IMR-90 (cell line): ENCODE measurements around the gene ADAMTS9. TPM values are rescaled to one million over a fixed set of nuclear protein-coding genes. Genes with fewer than 3 reads are reported as not detected.
A peak's percentile ranks its signal among the peaks of the same experiment; 100 is the strongest.

Experiments used
- ATAC-seq: fragments of 200-7000 bp; cut with Tn5 transposase; 2 replicates; pipeline ENCODE4 v1.9.1; 2020; ENCODE audit warnings: low read depth, mild to moderate bottlenecking, moderate library complexity
- BruUV-seq: library from RNA; stranded (reverse); fragments of 400-500 nt; replicated peaks from 2 replicates; lab custom pipeline; 2021; lab: Mats Ljungman, UMichigan
- CTCF ChIA-PET: fragments of 300-600 bp; formaldehyde crosslinking; extraction: SDS; loops from one replicate; lab custom pipeline; 2021; ENCODE audit warnings: antibody characterized with exemption; lab: Yijun Ruan, JAX
- POLR2A ChIA-PET: fragments of 300-600 bp; sonication (Branson Sonifier 250); formaldehyde crosslinking; loops from one replicate; lab custom pipeline; 2022; ENCODE audit warnings: antibody characterized with exemption; ENCODE audit not compliant: unreplicated experiment; lab: Charles Lee
- DNase-seq: peaks from one replicate; pipeline ENCODE4 v3.0.0; 2013
- H2AFZ ChIP-seq: replicated peaks from 2 replicates; pipeline ENCODE3; 2013; ENCODE audit warnings: low read length, mild to moderate bottlenecking; ENCODE audit not compliant: poor library complexity
- H2AK5ac ChIP-seq: 2 replicates; pipeline ENCODE4 v1.6.1; 2013; ENCODE audit warnings: low read depth, low read length, inconsistent platforms
- H2AK9ac ChIP-seq: replicated peaks from 2 replicates; pipeline ENCODE3; 2013; ENCODE audit warnings: mild to moderate bottlenecking, low read depth, low read length, moderate library complexity; ENCODE audit not compliant: poor library complexity
- H2BK120ac ChIP-seq: 2 replicates; pipeline ENCODE4 v1.6.1; 2013; ENCODE audit warnings: low read depth, low read length, inconsistent platforms
- H2BK15ac ChIP-seq: 3 replicates; pipeline ENCODE4 v1.6.1; 2013; ENCODE audit warnings: low read depth, low read length, inconsistent platforms
- H2BK20ac ChIP-seq: 2 replicates; pipeline ENCODE4 v1.6.1; 2013; ENCODE audit warnings: low read depth, mild to moderate bottlenecking, inconsistent platforms, low read length, moderate library complexity
- H2BK5ac ChIP-seq: 2 replicates; pipeline ENCODE4 v1.6.1; 2013; ENCODE audit warnings: mild to moderate bottlenecking, low read depth, low read length, inconsistent platforms; ENCODE audit not compliant: poor library complexity, severe bottlenecking
- H3K14ac ChIP-seq: replicated peaks from 2 replicates; pipeline ENCODE4 v1.6.1; 2013; ENCODE audit warnings: low read depth, low read length, inconsistent platforms
- H3K18ac ChIP-seq: 2 replicates; pipeline ENCODE4 v1.6.1; 2013; ENCODE audit warnings: low read depth, low read length, control low read depth
- H3K23ac ChIP-seq: 2 replicates; pipeline ENCODE4 v1.6.1; 2013; ENCODE audit warnings: low read depth, low read length, inconsistent platforms
- H3K27ac ChIP-seq: 2 replicates; pipeline ENCODE4 v1.5.1; 2013; ENCODE audit warnings: mild to moderate bottlenecking, control low read depth, low read length; ENCODE audit not compliant: insufficient read depth
- H3K27me3 ChIP-seq: 2 replicates; pipeline ENCODE4 v1.6.1; 2013; ENCODE audit warnings: low read length; ENCODE audit not compliant: control insufficient read depth, insufficient read depth
- H3K36me3 ChIP-seq: 2 replicates; pipeline ENCODE4 v1.6.1; 2013; ENCODE audit warnings: low read length, mixed read lengths; ENCODE audit not compliant: control insufficient read depth, insufficient read depth
- H3K4ac ChIP-seq: 2 replicates; pipeline ENCODE4 v1.6.1; 2013; ENCODE audit warnings: low read depth, low read length, inconsistent platforms
- H3K4me1 ChIP-seq: 2 replicates; pipeline ENCODE4 v1.6.1; 2013; ENCODE audit warnings: low read length, mixed read lengths; ENCODE audit not compliant: control insufficient read depth, insufficient read depth
- H3K4me2 ChIP-seq: 2 replicates; pipeline ENCODE4 v1.6.1; 2013; ENCODE audit warnings: low read depth, mild to moderate bottlenecking, control low read depth, low read length, moderate library complexity
- H3K4me3 ChIP-seq: 2 replicates; pipeline ENCODE4 v1.5.1; 2013; ENCODE audit warnings: low read depth, mild to moderate bottlenecking, control low read depth, low read length, moderate library complexity; ENCODE audit not compliant: insufficient read depth
- H3K56ac ChIP-seq: 2 replicates; pipeline ENCODE4 v1.6.1; 2013; ENCODE audit warnings: low read length, inconsistent platforms; ENCODE audit not compliant: insufficient read depth; ENCODE audit errors: extremely low read depth
- H3K79me1 ChIP-seq, 2 experiments: 2 replicates each; pipeline ENCODE4 v1.6.1; 2013; ENCODE audit warnings: low read length in 2 of 2, inconsistent platforms in 1 of 2, low read depth in 1 of 2
- H3K9ac ChIP-seq: 2 replicates; pipeline ENCODE4 v1.6.1; 2013; ENCODE audit warnings: low read depth, low read length, control low read depth
- H3K9me1 ChIP-seq: 2 replicates; pipeline ENCODE4 v1.6.1; 2013; ENCODE audit warnings: low read length, inconsistent platforms; ENCODE audit not compliant: insufficient read depth
- H3K9me3 ChIP-seq: 2 replicates; pipeline ENCODE4 v1.6.1; 2013; ENCODE audit warnings: low read length; ENCODE audit not compliant: control insufficient read depth, insufficient read depth
- H4K20me1 ChIP-seq: 2 replicates; pipeline ENCODE4 v1.6.1; 2013; ENCODE audit warnings: low read length, inconsistent platforms; ENCODE audit not compliant: insufficient read depth
- H4K5ac ChIP-seq: 2 replicates; pipeline ENCODE4 v1.6.1; 2013; ENCODE audit warnings: mild to moderate bottlenecking, low read depth, low read length, control low read depth
- H4K8ac ChIP-seq, 2 experiments: 2 replicates each; pipeline ENCODE4 v1.6.1; 2013; ENCODE audit warnings: low read depth in 2 of 2, low read length in 2 of 2, control low read depth in 1 of 2, inconsistent platforms in 1 of 2
- H4K91ac ChIP-seq: 2 replicates; pipeline ENCODE4 v1.6.1; 2013; ENCODE audit warnings: low read depth, low read length, inconsistent platforms; ENCODE audit not compliant: insufficient read depth
- BHLHE40 ChIP-seq: fragments of 150-350 bp; IDR thresholded peaks from 2 replicates; pipeline ENCODE4 v1.6.1; 2016; ENCODE audit warnings: mild to moderate bottlenecking, low read depth, low read length
- CHD1 ChIP-seq: IDR thresholded peaks from 2 replicates; pipeline ENCODE4 v1.6.1; 2012; ENCODE audit warnings: low read depth, low read length, improper control_type of control experiment
- ELK1 ChIP-seq: fragments of 150-350 bp; IDR thresholded peaks from 2 replicates; pipeline ENCODE4 v1.6.1; 2016; ENCODE audit warnings: low read depth, mild to moderate bottlenecking, low read length, moderate library complexity, borderline replicate concordance
- MAFK ChIP-seq: IDR thresholded peaks from 2 replicates; pipeline ENCODE4 v1.6.1; 2012; ENCODE audit warnings: low read depth, low read length, improper control_type of control experiment
- MXI1 ChIP-seq: IDR thresholded peaks from 2 replicates; pipeline ENCODE4 v1.6.1; 2012; ENCODE audit warnings: low read depth, mild to moderate bottlenecking, low read length, moderate library complexity, borderline replicate concordance
- NFE2L2 ChIP-seq: fragments of 150-350 bp; IDR thresholded peaks from 2 replicates; pipeline ENCODE4 v1.6.1; 2016; ENCODE audit warnings: low read depth, mild to moderate bottlenecking, low read length
- POLR2A ChIP-seq: IDR thresholded peaks from 2 replicates; pipeline ENCODE4 v1.6.1; 2012; ENCODE audit warnings: mild to moderate bottlenecking, low read depth, low read length
- RCOR1 ChIP-seq: IDR thresholded peaks from 2 replicates; pipeline ENCODE4 v1.6.1; 2012; ENCODE audit warnings: mild to moderate bottlenecking, low read length, improper control_type of control experiment; ENCODE audit not compliant: insufficient replicate concordance
- RFX5 ChIP-seq: IDR thresholded peaks from 2 replicates; pipeline ENCODE4 v1.8.0; 2012; ENCODE audit warnings: low read depth, mild to moderate bottlenecking, low read length, moderate library complexity
- SMC3 ChIP-seq: fragments of 150-350 bp; IDR thresholded peaks from 2 replicates; pipeline ENCODE4 v1.6.1; 2016; ENCODE audit warnings: low read depth, mild to moderate bottlenecking, antibody characterized with exemption, low read length, moderate library complexity
- WGBS, 2 experiments: methylation state at CpG; one replicate each; pipeline versions ENCODE4 v1.1.5 to v1.1.7; 2013; ENCODE audit warnings: missing lambda C conversion rate in 2 of 2; ENCODE audit not compliant: insufficient read length in 1 of 2; ENCODE audit errors: extremely low coverage in 2 of 2; 5-methylcytosine and 5-hydroxymethylcytosine counted together
- dilution Hi-C: fragments of 300-500 bp; cut with HindIII; formaldehyde crosslinking; loops from one replicate; pipeline ENCODE4 v1.14.3; 2018; ENCODE audit warnings: low sequenced_read_pairs; ENCODE audit not compliant: unreplicated experiment
- in situ Hi-C: fragments of 300-500 bp; cut with MboI; formaldehyde crosslinking; loops from 3 replicates; pipeline ENCODE4 v1.14.3; 2019; ENCODE audit warnings: low sequenced_read_pairs, inconsistent platforms, mixed read lengths
- intact Hi-C: fragments of 100-400 bp; cut with micrococcal nuclease; formaldehyde crosslinking; loops from 2 replicates; pipeline ENCODE4 v1.10.0; 2022
- polyA plus RNA-seq, 3 experiments: library from polyadenylated mRNA; depleted of rRNA; stranded (reverse); fragments of >200 nt; gene quantifications; 2 replicates each; pipeline ENCODE4 v1.2.3, GENCODE V29; 2012; ENCODE audit warnings: low replicate concordance in 1 of 3
- total RNA-seq: library from RNA; depleted of rRNA; stranded (reverse); fragments of >200 nt; gene quantifications from 2 replicates; pipeline ENCODE4 v1.2.3, GENCODE V29; 2012

The ADAMTS9 gene
- total and polyA plus RNA-seq, 2 of the 4 experiments (the other 2 are of a cell fraction) = 0.55 to 1.1 TPM

DNA sequence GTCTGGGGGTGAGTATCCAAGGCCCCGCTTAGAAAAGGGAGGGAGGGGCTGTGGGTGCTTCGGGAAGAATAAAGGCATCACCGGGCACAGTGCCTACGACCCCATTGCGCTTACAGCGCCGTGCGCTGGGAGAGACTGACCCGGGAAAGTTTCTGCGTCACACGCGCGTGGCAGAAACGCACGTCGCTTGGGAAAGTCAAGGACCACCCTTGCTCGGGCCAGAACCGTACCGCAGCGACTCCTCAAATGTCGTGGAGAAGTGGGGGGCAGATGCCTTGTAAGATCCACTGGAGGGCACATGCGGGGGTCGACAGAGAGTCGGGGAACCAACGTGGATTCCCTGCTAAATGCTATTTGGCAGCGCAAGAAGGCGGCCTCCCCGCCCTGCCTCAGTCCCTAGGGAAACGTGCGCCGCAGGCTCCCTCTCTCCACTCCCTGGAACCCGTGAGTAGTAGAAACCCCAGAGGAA, 2.4 kb downstream of the ADAMTS9 start:
- TF ChIP-seq CHD1 (0 out of 2 replicates have a peak, but pooled peaks have one; percentile 32), NFE2L2 (peak; percentile 73), RCOR1 (no peak), POLR2A (no peak; the same call in 1 of the 2 replicates), RFX5 (no peak), BHLHE40 (peak; percentile 14; the same call in 1 of the 2 replicates), MXI1 (no peak), ELK1 (no peak), MAFK (no peak), SMC3 (no peak)
- in situ Hi-C loops = no loop called here
- H3K79me1 ChIP-seq = no peaks in the 10 kb centered on the region
- peak overlapping the region; percentile 68; the same call in 1 of the 2 replicates for H3K4ac ChIP-seq
- H2AK5ac ChIP-seq = no peak overlapping the region
- ChIA-PET POLR2A (no interaction called here), CTCF (no interaction called here)
- H3K14ac ChIP-seq = peak overlapping the region; percentile 10
- intact Hi-C loops = loop anchor here (5.0 kb wide), 2 partner anchors 487 to 752 kb away; no protein-coding TSS in a partner anchor
- H2BK15ac ChIP-seq = peak overlapping the region; percentile 39; the same call in 1 of the 3 replicates
- H3K4me1 ChIP-seq = peaks cover 3% of the 10 kb centered on the region; the same call in 1 of the 2 replicates
- H2AFZ ChIP-seq = peak overlapping the region; percentile 93
- H4K91ac ChIP-seq = peak overlapping the region; percentile 57; the same call in 1 of the 2 replicates
- no peak overlapping the region for H2BK20ac ChIP-seq
- peak overlapping the region; percentile 64 for H3K4me3 ChIP-seq
- H2BK120ac ChIP-seq = peak overlapping the region; percentile 52; the same call in 1 of the 2 replicates
- peak overlapping the region; percentile 77 for H3K4me2 ChIP-seq
- H3K18ac ChIP-seq = peak overlapping the region; percentile 62
- no peaks in the 10 kb centered on the region; the same call in 1 of the 2 replicates for H4K20me1 ChIP-seq
- 0% methylated on average over 12 of the region's 32 CpGs; no CpG with 5 or more reads in 1 of the 2 experiments for WGBS, 2 experiments
- no TSS peak for BruUV-seq
- H3K27me3 ChIP-seq = no peaks in the 10 kb centered on the region
- peak overlapping the region; percentile 35; the same call in 1 of the 2 replicates for H3K23ac ChIP-seq
- dilution Hi-C loops = no loop called here
- H4K8ac ChIP-seq = peak overlapping the region; percentile 64 to 71; a peak in 3 of 4 replicates
- H3K9me1 ChIP-seq = no peaks in the 10 kb centered on the region
- ATAC-seq (peak; percentile 6), DNase-seq (peak; percentile 65)
- H4K5ac ChIP-seq = peak overlapping the region; percentile 62
- H2BK5ac ChIP-seq = peak overlapping the region; percentile 68
- H3K9ac ChIP-seq = peak overlapping the region; percentile 93
- H3K36me3 ChIP-seq = peaks cover 6% of the 10 kb centered on the region; the same call in 1 of the 2 replicates
- no peaks in the 10 kb centered on the region for H3K9me3 ChIP-seq
- 0 out of 2 replicates have a peak overlapping the region, but pooled peaks have one; percentile 43 for H3K56ac ChIP-seq
- H3K27ac ChIP-seq = peak overlapping the region; percentile 86
- H2AK9ac ChIP-seq = peak overlapping the region; percentile 81
